Peyer's patch (tissue), 4 donors: ENCODE results near the gene PAX8. TPM values are rescaled to one million over a fixed set of nuclear protein-coding genes. Genes with fewer than 3 reads are reported as not detected.
A peak's percentile ranks its signal among the peaks of the same experiment; 100 is the strongest.

Source experiments
- DNase-seq, 3 donors: peaks; one replicate each; pipeline ENCODE4 v3.0.0-alpha.2; 2017 to 2019
- H3K27ac ChIP-seq, 4 donors: fragments of 200-600 bp; sonication (generic); one replicate each; pipeline ENCODE4 v1.5.1; 2016 to 2019
- H3K27me3 ChIP-seq, 2 donors: fragments of 200-600 bp; sonication (generic); one replicate each; pipeline ENCODE4 v1.5.1; 2019
- H3K36me3 ChIP-seq, 3 donors: fragments of 200-600 bp; sonication (generic); one replicate each; pipeline ENCODE4 v1.5.1; 2016 to 2019
- H3K4me1 ChIP-seq, 4 donors: fragments of 200-600 bp; sonication (generic); one replicate each; pipeline ENCODE4 v1.5.1; 2016 to 2019
- H3K4me3 ChIP-seq, 4 donors: fragments of 200-600 bp; sonication (generic); 1 replicate in 3 of 4; 2 replicates in 1 of 4; pipeline ENCODE4 v1.5.1; 2016 to 2019; ENCODE audit warnings: mild to moderate bottlenecking in 1 of 4
- H3K9me3 ChIP-seq, 4 donors: fragments of 200-600 bp; sonication (generic); one replicate each; pipeline ENCODE4 v1.5.1; 2016 to 2019; ENCODE audit warnings: mild to moderate bottlenecking in 1 of 4
- POLR2A ChIP-seq, 2 donors: fragments of 450-650 bp; IDR thresholded peaks; one replicate each; pipeline ENCODE4 v1.5.1; 2017; ENCODE audit warnings: antibody characterized with exemption in 2 of 2, mild to moderate bottlenecking in 2 of 2, moderate library complexity in 2 of 2
- total RNA-seq, 4 donors: library from RNA; depleted of rRNA; stranded (reverse); fragments of >200 nt; gene quantifications; one replicate each; pipeline ENCODE4 v1.1.0, GENCODE V29; 2016
- TF ChIP-seq, protein P1 (sequence below), 6 experiments: fragments of 450-650 bp in 4 of 6; fragments of 200-600 bp in 2 of 6; sonication (generic) in 1 of 6; IDR thresholded peaks; one replicate each; pipeline ENCODE4 v1.5.1; 2017 to 2019; ENCODE audit warnings: antibody characterized with exemption in 6 of 6, mild to moderate bottlenecking in 3 of 6, moderate library complexity in 1 of 6

PAX8 gene
- total RNA-seq, 4 donors from 2014 or later = 3.3 to 22.1 (median 14.2) TPM

DNA sequence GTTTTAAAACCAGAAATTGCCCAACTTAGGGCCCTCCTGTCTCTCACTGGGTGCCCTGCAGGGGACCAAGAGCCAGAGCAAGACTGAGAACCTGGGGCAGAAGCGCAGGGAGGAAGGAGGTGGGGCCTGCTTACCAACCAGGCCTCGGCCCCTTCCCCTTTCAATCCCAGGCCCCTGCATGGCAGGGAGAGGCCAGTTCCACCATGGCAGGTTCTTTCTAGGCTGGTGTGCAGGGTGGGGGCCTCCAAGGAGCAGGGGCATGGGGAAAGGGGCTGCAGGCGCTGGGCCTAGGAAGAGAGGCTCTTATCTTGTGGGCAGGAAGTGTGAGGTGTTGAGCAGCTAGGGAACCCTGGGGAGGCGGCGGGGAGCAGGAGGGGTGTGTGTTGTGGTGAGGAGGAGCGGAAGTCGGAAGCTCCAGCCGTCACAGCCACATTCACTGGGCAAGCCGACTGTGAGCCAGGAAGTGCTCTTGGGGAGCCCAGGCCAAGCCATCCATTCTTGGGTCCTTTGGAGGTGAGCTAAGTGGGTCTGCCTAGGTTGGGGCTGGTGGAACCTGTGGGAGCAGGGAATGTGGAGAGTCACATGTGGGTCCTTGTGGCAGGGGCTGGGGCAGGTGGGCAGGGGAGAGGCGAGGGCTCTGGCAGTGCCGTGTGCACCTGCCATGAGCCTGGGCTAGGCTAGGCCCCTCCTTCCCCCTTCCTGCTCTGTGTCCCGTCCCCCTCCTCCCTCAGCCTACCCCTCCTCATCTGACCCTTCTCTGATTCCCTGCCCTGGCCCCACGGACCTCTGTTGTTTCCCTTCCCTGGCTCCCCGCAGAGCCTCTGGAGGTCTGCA is 105.0 kb downstream of the PAX8 start, which contains the start of gene PSD4:
PSD4 (plus strand) TSS at position 430 of the 834 bp plus-strand sequence. CDS start 8,486 bp downstream, outside the sequence.
- no peak for TF ChIP-seq POLR2A (IDR thresholded peaks at IDR 0.05)
- TF ChIP-seq, protein P1, sequence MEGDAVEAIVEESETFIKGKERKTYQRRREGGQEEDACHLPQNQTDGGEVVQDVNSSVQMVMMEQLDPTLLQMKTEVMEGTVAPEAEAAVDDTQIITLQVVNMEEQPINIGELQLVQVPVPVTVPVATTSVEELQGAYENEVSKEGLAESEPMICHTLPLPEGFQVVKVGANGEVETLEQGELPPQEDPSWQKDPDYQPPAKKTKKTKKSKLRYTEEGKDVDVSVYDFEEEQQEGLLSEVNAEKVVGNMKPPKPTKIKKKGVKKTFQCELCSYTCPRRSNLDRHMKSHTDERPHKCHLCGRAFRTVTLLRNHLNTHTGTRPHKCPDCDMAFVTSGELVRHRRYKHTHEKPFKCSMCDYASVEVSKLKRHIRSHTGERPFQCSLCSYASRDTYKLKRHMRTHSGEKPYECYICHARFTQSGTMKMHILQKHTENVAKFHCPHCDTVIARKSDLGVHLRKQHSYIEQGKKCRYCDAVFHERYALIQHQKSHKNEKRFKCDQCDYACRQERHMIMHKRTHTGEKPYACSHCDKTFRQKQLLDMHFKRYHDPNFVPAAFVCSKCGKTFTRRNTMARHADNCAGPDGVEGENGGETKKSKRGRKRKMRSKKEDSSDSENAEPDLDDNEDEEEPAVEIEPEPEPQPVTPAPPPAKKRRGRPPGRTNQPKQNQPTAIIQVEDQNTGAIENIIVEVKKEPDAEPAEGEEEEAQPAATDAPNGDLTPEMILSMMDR (IDR thresholded peaks at IDR 0.05) = no peak
- Histone ChIP-seq H3K27ac (peak within 1 kb of the TSS; percentile 68 to 91 (median 78)), H3K9me3 (no peaks in the 10 kb centered on the region), H3K27me3 (no peaks in the 10 kb centered on the region), H3K36me3 (no peaks in the 10 kb centered on the region), H3K4me1 (peaks cover 0 to 23% (median 8%) of the 10 kb centered on the region in 4 donors), H3K4me3 (peak within 1 kb of the TSS; percentile 44 to 59 (median 46))
- DNase-seq = peak; percentile 70 to 95 (median 93)

DNA sequence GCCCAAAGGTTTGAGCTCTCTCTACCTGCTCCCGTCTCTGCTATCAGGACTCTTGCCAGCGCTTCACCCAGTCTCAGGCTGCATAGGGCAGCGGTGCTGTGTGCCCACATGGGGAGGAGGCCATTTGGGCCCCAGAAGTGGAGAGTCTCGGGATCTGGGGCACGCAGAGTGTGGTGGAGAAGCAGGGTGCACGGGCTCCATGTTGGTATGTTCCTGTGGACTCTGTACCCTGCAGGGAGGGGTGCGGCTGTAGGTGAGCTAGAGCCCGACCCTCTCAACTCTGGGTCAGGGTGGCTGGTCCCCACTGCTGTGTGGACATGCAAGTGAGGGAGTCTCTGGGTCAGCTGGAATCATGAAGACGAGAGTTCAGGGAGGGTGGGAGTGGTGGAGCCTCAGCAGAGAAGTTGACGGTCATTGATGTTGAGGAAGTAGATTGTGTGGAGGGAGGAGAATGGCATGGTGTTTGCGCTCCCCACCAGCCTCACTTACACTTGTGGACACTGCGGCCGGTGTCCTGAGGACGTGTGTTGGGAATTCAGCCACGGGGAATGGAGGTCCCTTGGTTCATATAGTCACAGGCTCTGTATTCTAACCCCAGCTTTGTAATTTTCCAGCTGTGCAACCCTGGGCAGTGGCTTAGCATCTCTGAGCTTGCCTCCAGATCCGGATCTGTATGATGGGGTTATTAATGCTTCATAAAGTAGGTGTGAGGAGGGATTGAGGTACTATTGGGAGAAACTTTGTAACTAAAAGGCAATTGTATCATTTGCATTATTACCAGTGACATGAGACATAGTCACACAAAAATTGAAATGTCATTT is 105.8 kb downstream of the PAX8 start:
- Histone ChIP-seq H3K27ac (peak overlapping the region; percentile 39 to 91 (median 78)), H3K4me3 (no peak overlapping the region)

DNA sequence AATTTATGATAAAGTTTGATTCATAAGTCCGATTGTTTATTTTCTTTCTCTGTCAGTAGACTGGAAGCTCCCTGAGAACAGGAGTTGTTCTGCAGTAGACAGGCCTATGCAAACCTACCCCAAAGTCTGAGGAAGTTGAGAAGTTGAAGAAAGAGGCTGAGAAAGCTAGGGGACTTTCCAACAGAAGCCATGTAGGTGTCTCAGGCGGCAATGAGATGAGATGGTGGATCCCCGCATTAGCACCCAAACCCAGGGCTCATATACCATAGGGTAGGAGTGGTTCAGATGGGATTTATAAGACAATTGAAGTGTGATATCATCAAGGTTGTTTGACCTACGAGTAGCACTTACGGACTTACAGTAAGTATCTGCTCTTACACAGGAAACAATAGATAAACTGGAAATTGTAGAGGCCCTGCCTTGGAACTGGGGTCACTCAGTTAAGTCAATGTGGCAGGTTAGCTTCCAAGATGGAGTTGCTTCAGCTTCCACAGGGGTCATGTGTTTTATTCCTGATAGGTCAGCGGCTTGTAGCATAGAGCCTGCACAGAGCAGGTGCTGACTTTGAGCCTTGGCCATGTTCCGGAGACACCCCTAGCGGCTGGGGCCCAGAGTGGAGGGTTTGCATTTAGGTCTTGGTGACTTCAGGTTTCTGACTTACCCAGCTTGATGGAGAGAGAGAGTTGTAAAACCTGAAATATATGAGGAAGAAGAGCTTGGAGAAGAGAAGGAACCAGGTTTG is 107.2 kb downstream of the PAX8 start:
- Histone ChIP-seq H3K27me3 (no peaks in the 10 kb centered on the region), H3K36me3 (no peaks in the 10 kb centered on the region), H3K9me3 (no peaks in the 10 kb centered on the region), H3K4me1 (peaks cover 0 to 22% (median 17%) of the 10 kb centered on the region in 4 donors), H3K27ac (no peak overlapping the region), H3K4me3 (no peak overlapping the region)
- TF ChIP-seq, protein P1 (IDR thresholded peaks at IDR 0.05) = no peak
- TF ChIP-seq POLR2A (IDR thresholded peaks at IDR 0.05) = no peak
- DNase-seq = peak in 2 of 3 donors; percentile 20 to 25

More for the DNA sequence above, 105.8 kb downstream of the PAX8 start:
- no peaks in the 10 kb centered on the region for H3K27me3 ChIP-seq
- peak in 2 of 3 donors; percentile 45 to 49 for DNase-seq
- H3K36me3 ChIP-seq = no peaks in the 10 kb centered on the region
- H3K9me3 ChIP-seq = no peaks in the 10 kb centered on the region
- TF ChIP-seq, protein P1 (IDR thresholded peaks at IDR 0.05) = no peak
- TF ChIP-seq POLR2A (IDR thresholded peaks at IDR 0.05) = no peak
- peaks cover 0 to 24% (median 12%) of the 10 kb centered on the region in 4 donors for H3K4me1 ChIP-seq

DNA sequence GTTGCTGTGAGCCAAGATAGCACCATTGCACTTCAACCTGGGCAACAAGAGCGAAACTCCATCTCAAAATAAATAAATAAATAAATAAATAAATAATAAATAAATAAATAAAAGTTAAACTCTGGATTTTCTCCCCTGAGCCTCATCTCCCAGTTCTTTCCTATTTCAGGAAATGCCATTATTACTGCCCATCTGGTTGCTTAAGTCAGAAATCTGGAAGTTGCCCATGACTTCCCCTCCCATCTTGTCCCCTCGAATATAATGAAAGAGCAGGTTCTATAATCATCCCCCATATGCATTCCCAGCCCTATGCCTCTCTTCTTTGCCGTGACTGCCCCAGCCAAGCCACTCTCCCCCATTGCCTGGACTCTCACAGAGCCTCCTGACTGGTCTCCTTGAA is 109.1 kb downstream of the PAX8 start:
- Histone ChIP-seq H3K36me3 (no peaks in the 10 kb centered on the region), H3K4me3 (no peak overlapping the region), H3K9me3 (no peaks in the 10 kb centered on the region), H3K4me1 (peaks cover under 1 to 31% (median 19%) of the 10 kb centered on the region in 4 donors), H3K27me3 (no peaks in the 10 kb centered on the region), H3K27ac (peak overlapping the region in 1 of 4 donors; percentile 76)
- DNase-seq = peak in 1 of 3 donors; percentile 25
- TF ChIP-seq, protein P1 (IDR thresholded peaks at IDR 0.05) = no peak
- TF ChIP-seq POLR2A (IDR thresholded peaks at IDR 0.05) = no peak

DNA sequence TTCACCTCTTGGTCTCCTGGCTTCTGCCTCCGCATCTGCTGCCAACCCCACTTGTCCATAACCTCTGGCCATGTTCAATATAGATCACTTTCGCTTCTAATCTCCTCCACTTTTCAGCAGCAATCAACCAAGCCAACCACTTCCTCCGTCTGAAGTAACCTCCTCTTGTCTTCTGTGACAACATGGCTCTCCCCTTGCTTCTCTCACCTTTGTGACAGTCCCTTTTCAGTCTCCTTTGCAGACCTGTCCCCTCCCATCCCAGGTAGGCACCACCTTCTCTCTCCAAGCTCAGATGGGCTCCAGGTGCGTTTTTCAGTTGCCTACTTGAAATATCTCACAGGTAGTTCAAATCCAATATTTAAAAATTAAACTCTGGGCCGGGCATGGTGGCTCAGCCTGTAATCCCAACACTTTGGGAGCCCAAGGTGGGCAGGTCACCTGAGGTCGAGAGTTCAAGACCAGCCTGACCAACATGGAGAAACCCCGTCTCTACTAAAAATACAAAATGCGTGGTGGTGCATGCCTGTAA is 109.7 kb downstream of the PAX8 start:
- Histone ChIP-seq H3K4me1 (peaks cover 3 to 37% (median 19%) of the 10 kb centered on the region in 4 donors), H3K4me3 (peak overlapping the region in 1 of 4 donors; percentile 6), H3K27ac (peak overlapping the region; percentile 30 to 86 (median 64)), H3K36me3 (no peaks in the 10 kb centered on the region), H3K27me3 (no peaks in the 10 kb centered on the region), H3K9me3 (no peaks in the 10 kb centered on the region)
- DNase-seq = peak; percentile 18 to 62 (median 50)
- no peak for TF ChIP-seq POLR2A (IDR thresholded peaks at IDR 0.05)
- TF ChIP-seq, protein P1 (IDR thresholded peaks at IDR 0.05) = no peak
